NCI-H2196 (cell line): ENCODE measurements around the gene B3GNT8.
"Not testable (repeated sequence)": the region's sequence is repeated elsewhere in the genome, so short reads cannot be mapped to it uniquely, and the experiment has no call there.

Experiments used
- DNase-seq: peaks from one replicate; lab custom pipeline; 2025; ENCODE audit not compliant: unreplicated experiment; lab: John Stamatoyannopoulos, UW

Gene B3GNT8

DNA sequence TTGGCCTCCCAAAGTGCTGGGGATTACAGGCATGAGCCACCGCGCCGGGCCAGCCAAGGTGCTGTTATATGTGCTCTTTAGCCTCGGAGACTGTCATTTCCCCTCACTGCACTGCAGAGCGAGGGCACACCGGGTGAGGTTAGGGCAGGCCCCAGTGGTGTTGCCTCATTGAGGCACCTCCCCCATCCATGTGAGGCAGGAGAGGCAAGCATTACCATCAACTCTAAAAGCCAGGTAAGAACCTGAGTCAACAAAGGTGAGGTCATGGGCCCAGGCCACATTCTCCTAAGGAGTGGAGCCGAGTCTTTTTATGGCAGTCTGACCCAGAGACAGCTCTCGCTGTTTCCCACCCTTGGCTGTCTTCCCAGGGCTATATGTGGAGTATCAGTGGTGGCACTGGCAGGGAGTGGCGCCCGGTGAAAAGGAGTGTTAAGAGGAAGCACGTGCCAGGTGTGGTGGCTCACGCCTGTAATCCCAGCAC is 10.9 kb downstream of the B3GNT8 start:
- DNase-seq: peak; percentile 89

DNA sequence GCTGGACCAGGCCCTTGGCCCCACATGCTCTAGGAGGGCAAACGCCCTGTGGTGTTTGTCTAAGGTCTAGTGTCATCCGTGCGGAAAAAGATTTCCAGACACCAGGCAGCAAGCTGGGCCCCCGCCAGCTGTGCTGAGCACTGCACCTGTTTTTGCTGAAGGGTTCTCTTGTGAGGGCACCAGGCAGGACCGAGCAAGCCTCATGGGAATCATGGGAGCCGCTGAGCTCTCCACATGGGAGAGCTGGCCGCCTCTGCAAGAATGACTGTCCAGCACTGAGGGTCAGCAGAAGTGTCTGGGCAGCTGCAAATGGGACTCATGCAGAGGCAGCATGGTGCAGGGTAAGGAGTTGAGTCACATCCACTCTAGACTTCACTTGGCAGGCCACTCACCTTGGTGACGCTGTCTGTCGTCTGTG is 12.0 kb downstream of the B3GNT8 start:
- peak; percentile 93 for DNase-seq

DNA sequence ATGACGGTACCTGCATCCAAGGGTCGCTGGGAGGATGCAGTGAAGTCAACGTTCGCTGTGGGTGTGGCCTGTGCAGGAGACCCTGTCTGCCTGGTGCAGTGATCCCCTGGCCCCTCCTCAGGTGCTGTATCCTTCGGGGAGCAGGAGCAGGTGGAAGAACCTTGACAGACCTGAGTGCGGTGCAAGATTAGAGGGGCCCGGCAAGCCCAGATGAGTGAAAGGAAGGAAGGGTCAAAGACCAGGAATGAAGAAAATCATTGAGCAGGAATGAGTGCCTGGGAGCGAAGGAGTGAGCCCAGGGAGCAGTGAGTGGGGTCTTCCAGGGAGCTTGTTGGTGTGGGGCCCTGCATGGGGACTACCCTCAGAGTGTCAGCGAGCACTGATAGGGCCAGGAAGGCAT is 12.7 kb downstream of the B3GNT8 start:
- DNase-seq: no peak

DNA sequence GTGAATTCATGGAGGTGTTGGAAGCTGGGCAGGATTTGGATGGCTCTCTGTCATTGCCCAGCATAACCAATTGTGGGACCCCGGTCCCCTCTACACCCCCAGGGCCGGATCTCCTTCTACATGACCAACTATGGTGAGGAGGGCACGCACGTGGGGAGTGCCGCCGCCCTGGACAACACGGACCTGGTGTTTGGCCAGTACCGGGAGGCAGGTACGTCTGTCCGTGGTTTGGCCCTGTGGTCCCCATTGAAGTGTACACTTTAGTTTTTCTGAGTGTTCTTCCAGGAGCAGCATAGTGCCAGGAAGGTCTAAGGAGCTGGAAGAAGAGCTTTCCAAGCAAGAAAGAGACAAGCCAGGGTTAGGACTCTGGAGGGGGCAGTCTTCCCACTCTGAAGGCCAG is 13.2 kb downstream of the B3GNT8 start:
- no peak for DNase-seq

DNA sequence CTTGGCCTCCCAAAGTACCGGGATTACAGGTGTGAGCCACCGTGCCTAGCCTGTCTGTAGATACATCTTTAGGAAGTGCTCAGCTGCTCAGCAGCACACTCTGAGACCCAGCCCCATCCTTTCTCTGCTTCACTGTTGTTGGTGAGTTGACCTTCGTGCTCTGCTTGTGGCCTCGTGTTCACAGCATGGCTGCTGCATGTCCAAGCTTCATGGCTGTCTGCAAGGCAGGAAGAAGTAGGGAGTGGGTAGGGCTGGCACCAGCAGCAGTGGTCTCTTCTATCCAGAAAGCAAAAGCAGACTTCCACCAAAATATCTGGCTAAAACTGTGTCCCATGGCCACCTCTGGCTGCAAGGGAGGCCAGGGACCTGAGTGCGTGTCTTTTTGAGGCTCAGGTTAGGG is 14.2 kb downstream of the B3GNT8 start:
- no peak for DNase-seq

DNA sequence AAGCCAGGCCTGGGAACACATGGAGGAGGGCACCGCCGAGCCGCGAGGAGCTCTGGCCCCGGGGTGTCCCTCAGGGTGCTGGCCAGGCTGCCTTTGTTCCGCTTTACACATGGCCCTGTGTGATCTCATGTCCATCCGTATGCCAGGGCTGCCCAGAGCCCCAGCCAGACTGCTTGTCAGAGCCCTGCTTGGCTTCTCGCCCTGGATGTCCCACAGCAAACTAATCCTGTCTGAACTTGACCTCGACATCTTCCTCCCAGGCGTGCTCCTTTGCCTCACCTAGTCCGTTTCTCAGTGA is 15.3 kb downstream of the B3GNT8 start:
- no peak for DNase-seq

DNA sequence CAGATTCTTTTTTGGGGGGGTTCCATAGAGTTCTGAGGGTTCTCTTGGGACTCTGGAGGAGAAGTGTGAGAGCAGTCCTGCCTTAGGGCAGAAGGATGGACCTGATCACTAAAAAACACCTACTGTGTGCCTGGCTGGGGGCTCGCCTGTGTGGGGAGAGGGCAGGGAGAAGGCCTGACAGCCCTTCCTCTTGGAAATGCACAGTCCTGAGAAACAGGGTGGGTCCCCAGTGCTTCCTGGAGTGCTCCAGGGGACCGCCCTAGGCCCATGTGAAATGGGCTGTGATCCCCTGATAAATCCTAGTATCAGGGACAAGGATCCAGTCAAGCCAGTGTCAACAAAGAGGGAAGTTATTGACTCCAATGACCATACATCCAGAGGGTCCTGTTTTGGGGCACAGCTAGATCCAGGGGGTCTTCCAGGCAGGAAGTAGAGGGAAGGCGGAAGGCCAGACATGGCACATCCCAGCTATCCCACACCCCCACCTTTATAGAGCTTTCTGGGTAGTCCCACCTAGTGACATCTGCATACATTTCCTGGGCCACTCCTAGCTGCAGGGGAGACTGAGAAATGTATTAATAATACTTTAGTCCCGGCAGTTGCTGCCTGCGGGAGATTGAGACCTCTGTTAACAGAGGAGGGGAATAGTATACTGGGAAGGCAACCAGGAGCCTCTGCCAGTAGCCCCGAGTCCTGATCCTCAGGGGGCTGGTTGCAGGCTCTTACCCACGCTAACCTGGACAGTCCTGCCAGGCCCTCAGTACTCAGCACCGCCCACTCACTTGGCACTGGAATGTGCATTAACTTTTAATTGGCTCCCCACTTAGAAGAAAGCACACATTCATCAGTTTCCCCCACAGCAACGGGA is 15.8 kb downstream of the B3GNT8 start:
- no peak for DNase-seq

DNA sequence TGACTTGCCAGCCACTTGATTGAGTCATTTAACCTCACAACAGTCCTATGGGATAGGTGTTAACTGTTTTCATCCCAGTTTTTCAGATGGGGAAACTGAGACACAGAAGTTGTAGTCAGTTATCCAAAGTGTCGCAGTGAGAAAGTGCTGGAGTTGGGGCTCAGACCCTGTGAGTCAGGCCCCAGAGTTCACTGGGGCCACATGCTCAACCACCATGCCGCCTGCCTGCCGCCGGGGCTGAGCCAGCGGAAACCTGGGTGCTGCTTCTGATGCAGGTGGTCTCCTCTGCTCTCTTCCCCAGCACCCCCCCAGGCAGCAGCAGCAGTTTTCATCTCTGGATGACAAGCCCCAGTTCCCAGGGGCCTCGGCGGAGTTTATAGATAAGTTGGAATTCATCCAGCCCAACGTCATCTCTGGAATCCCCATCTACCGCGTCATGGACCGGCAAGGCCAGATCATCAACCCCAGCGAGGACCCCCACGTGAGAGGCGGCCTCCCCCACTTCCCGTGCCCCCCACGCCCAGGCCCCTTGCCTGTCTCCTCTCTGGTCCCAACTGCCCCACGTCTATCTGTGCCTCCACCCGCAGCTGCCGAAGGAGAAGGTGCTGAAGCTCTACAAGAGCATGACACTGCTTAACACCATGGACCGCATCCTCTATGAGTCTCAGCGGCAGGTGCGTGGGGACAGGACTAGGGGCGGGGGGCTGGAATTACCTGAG is 16.7 kb downstream of the B3GNT8 start:
- DNase-seq: no peak

DNA sequence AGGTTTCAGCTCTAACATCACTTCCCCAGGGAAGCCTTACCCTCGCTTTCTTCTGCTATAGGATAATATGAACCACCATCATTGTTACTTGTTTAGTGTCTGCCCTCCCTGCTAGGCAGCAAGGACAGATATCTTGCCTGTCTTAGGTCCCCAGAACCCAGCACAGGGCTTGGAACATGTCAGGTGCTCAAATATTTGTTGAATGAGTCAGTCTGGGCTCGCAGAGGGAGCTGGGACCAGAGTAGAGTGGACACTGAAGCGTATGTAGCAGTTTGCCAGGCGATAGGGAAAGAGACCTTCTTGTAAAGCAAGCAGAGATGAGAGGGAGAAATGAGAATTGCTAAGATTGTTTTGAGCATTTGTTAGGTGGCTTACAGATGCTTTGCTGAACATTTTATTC is 17.9 kb downstream of the B3GNT8 start:
- DNase-seq: peak; percentile 58

DNA sequence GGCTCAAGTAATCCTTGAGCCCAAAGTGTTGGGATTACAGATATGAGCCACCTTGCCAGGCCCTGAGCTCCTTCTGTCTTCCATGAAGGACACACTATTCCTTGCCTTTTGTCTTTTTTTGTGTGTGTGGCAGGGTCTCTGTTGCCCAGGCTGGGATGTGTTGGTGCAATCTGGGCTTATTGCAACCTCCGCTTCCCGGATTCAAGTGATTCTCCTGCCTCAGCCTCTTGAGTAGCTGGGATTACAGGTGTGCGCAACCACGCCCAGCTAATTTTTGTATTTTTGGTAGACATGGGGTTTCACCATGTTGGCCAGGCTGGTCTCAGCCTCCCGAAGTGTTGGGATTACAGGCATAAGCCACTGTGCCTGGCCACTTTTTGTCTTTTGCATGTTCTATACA is 18.3 kb downstream of the B3GNT8 start:
- DNase-seq: not testable (repeated sequence)

DNA sequence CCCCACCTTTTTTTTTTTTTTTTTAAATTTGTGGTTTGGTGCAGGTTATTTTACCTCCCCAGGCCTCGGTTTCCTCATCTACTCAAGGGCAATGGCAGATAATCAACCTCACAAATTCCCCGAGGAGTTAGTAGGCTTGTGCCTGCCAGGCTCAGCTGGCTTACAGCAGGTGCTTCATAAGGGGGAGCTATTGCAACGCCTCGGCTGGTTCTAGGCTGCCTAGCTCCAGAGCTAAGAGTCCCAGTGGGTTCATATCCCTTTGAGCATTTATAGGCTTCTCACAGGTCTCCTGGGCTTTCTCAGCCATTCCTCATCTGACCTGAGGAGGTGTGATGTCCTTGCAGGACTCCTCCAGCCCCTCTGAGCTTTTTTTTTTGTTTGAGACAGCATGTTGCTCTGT is 18.9 kb downstream of the B3GNT8 start:
- DNase-seq: no peak

DNA sequence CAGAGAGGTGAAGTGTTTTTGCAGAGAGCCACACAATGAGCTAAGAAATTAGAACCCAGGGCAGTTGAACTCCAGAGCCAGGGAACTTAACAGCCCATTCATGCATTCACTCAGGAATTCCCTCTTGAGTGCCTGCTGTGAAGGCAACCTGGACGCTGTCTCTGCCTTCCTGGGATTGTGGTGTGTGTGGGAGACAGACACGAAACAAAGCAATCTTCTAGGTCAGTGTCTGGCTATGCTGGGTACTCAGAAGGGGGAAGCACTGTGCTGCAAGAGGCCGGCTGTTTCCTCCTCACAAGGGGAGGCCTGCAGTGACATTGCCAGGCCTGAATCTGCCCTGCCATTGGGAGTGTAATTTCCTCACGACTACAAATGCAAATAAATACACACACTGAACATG is 19.9 kb downstream of the B3GNT8 start:
- DNase-seq: peak; percentile 22

DNA sequence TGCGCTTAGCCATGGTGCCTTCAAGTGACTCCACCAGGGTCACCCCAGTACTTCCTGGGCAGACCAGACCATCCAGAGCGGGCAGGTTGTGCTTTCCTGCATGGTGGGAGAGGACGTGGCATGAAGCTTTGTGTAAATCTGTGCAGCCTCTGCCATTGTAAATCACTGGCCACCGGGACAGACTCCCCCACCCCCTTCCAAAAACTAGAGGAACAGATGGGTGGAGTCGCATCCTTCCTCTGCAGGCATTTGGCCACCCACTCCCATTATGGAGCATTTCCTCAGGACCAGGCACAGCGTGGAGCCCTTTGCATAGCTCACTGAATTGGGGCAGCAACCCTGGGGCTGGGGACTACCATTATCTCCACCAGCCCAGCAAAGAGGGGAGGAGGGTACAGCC is 21.4 kb downstream of the B3GNT8 start:
- no peak for DNase-seq

DNA sequence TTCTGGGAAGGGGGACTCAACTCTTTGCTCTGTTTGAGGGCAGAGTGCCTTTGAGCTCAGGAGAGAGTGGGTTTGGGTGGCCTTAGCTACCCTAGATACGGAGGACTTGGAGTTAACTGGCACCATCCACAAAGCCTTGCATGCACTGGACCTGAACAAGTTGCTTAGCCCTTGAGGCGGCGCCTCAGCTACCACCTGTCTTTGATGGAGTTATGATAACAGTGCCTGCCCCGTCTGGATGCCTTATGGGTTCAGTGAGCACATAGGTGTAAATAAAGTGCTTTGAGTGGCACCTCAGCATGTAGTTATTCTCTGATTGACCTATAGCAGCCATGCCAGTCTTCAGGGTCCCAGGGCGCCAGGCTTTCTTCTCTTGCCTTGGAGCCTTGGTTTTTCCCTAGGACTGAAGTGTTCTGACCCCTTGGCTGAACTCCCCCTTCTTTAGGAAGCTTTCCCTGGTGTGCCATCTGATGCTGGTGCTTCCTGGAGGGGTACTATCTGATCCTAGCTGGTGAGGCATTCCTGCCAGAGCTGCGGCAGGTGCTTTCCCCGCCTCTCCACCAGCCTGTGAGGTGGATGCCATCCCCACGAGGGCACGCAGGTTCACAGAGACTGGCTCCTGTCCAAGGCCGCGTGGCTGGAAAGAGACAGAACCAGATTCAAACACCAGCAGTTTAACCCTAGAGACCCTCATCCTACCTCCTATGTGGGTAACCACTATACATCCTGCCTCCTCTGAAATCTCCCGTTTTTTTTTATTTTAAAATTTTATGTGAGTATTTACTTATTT is 23.8 kb downstream of the B3GNT8 start:
- peak; percentile 50 for DNase-seq

DNA sequence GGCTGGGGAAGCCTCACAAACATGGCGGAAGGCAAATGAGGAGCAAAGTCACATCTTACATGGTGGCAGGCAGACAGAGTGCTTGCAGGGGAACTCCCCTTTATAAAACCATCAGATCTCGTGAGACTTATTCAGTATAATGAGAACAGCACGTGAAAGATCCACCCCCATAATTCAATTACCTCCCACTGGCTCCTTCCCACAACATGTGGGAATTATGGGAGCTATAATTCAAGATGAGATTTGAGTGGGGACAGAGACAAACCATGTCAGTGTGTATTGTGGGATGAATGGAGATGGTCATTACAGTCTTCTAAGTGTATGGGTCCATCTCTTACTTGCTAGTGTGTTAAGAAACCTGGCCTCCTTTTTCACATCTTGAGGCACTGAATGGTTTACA is 25.2 kb downstream of the B3GNT8 start:
- DNase-seq: no peak

DNA sequence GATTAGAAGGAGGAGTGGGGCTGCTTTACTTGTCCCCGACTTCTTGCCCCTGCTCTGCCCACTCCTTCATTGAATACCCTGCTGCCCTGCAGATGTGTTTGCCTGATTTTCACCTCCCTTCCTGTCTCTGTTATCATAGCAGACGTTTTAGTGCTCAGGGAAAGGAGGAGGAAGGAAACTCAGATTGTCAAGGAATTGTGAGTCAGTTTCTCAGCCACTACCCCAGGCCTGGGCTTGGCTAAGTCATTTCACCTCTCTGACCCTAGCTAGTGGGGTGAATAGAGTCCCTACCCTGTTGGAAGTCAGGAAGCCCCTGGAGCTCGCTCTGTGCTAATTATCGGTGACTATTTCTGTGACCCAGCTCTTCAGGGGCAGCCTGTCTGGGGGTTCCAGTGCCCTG is 25.7 kb downstream of the B3GNT8 start:
- DNase-seq: no peak

DNA sequence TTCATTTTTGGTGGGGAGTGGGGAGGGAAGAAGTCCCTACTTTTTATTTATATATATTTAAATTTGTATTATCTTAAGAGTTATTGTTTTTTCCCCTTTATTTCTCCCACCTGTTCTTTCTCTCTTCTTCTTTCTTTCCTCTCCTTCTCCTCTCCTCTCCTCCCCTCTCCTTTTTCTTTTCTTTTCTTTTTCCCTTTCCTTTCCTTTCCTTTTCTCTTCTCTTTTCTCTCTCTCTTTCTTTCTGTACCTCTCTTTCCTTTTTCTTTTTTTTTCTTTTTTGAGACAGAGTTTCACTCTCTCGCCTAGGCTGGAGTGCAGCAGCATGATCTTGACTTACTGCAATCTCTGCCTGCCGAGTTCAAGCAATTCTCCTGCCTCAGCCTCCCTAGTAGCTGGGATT is 27.6 kb downstream of the B3GNT8 start:
- no peak for DNase-seq

DNA sequence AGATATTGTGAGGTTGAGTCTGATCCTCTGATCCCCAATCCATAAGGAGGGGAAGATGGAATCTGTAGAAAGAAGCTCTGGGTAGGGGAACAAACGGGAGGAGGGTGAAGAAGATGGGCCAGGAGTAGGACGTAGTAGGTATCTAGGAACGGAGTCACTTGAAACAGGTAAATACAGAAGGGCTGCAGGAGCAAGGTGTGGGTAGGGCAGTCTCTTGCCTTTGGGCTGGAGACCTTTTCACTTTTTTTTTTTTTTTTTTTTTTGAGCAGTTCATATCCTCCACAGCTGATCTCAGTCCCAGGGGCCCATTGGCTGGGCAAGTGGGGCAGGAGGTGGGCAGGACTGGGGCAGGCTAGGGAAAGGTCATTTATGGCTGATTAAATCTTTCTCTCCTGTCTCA is 28.1 kb downstream of the B3GNT8 start:
- no peak for DNase-seq

DNA sequence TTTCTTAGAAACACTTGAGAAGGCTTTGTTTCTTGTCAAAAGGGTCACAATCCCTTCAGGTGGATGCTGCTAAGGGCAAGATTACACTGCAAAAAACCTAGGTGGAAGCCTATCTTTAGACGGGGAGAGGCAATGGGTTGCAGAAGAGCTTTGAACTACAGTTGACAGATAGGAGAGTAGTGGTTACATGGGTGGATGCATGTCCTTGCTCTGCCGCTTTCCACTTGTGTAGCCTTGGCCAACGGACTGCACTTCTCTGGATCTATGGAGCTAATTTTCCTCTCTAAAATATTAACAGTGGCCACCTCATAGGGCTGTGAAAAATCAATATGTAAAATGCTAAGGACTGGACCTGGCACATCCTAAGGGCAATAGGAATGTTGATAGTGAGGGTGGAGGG is 28.6 kb downstream of the B3GNT8 start:
- DNase-seq: no peak

DNA sequence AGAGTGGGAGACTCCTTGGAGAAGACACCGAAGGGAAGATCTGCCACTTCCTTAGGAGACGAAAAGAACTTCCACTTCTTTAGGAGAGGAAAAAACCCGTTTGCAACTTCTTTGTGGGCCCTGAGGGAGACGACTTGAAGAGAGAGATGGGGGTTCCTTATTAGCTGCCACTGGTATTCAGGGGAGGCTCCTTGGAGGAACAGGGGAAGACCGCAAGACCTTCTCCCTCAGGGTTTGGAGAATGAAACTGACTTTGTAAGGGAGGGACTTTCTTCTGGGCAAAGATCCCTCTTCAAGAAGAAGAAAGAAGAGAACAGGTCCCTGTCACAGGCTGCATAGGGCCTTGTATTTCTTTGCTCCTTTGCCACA is 29.1 kb downstream of the B3GNT8 start:
- no peak for DNase-seq

DNA sequence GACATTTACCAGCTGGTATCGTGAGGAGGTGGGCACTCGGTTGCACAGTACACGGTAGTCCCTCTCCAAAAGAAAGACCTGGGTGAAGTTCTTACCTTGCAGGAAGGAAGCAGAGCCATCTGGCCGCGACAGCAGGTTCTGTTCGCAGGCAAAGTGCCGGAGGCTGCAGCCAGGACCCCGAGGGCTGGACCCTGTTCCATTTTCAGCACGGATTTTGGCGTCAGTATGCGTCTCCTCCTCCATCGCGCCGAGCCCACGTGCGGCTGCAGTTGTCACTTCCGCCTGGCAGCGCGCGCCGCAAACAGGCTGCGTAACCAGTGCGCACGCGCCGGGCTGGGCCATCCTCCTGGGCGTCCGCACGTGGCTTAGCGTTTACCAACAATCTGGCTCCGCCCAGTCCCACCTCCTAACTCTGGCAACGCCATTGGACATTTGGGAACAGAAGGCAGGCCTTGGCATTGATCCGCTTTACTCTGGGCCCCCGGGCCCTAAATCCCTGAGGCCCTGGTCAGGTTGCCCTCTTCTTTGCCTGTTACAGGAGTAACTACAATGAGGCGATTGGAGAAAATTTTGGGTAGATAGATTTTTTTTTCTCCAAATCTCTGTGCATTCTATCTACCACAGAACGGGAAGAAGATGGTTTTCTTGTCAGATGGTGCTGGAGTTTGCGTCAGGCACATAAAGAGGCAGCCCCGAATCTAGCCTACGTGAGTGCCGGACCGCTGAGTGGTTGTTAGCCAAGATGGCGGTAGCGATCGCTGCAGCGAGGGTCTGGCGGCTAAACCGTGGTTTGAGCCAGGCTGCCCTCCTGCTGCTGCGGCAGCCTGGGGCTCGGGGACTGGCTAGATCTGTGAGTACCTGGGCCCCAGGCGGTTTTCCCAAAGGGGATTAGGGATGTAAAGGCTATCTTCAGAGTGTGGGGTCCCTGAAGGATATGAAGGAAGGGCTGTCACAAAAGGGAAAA is 29.8 kb downstream of the B3GNT8 start, which contains the start of the genes BCKDHA and EXOSC5:
Gene BCKDHA (plus strand): TSS at position 733 of the 964 bp plus-strand sequence. CDS start 10 bp downstream, at position 743.
Gene EXOSC5 (minus strand): TSS at position 274 of the 964 bp plus-strand sequence. CDS start 31 bp downstream, at position 243.
- peak; percentile 100 for DNase-seq
